Suprapubic skin (tissue), 4 donors: ENCODE data around the gene ACD.

Experiments
- CTCF ChIP-seq, 2 donors: fragments of 200-600 bp in 1 of 2; fragments of 450-650 bp in 1 of 2; sonication (generic) in 1 of 2; IDR thresholded peaks; one replicate each; pipeline ENCODE4 v1.5.1; 2016 to 2019; ENCODE audit warnings: antibody characterized with exemption in 2 of 2, mild to moderate bottlenecking in 1 of 2, moderate library complexity in 1 of 2
- EP300 ChIP-seq: sonication (generic); formaldehyde crosslinking; IDR thresholded peaks from one replicate; pipeline ENCODE4 v1.6.1; 2017; ENCODE audit warnings: antibody characterized with exemption
- POLR2A ChIP-seq, 2 donors: fragments of 450-650 bp; IDR thresholded peaks; one replicate each; pipeline ENCODE4 v1.6.1; 2017; ENCODE audit warnings: antibody characterized with exemption in 2 of 2, mild to moderate bottlenecking in 2 of 2, moderate library complexity in 2 of 2
- POLR2AphosphoS5 ChIP-seq, 3 donors: sonication (generic); formaldehyde crosslinking; IDR thresholded peaks; one replicate each; pipeline ENCODE4 v1.6.1; 2017; ENCODE audit warnings: antibody characterized with exemption in 3 of 3

GRCh38 chr16:67666559-67667452, 6.7 kb upstream of the ACD start, which contains the start of the genes C16orf86 and ENKD1:
- TF ChIP-seq CTCF (IDR thresholded peaks at IDR 0.05), result no peak
- no peak for TF ChIP-seq POLR2A (IDR thresholded peaks at IDR 0.05)
- TF ChIP-seq POLR2AphosphoS5 (IDR thresholded peaks at IDR 0.05), result peak in 1 of 3 donors; percentile 9
- no peak for TF ChIP-seq EP300
